T47D (cell line): ENCODE data around the gene ZMYM3.
"Not testable (repeated sequence)": the region's sequence is repeated elsewhere in the genome, so short reads cannot be mapped to it uniquely, and the experiment has no call there.

ENCODE experiments used
- DNase-seq, 2 experiments: peaks; one replicate each; pipeline versions ENCODE4 v3.0.0 to v3.0.0-alpha.2; 2011 to 2012; ENCODE audit warnings: low read depth in 1 of 2, low spot score in 1 of 2
- JUND ChIP-seq: IDR thresholded peaks from 2 replicates; pipeline ENCODE4 v1.6.1; 2012; ENCODE audit warnings: low read depth
- in situ Hi-C: cut with HindIII; loops from 2 replicates; pipeline ENCODE4 v1.10.0; 2016; ENCODE audit warnings: low sequenced_read_pairs, low pct_unique_long_range_greater_than_20kb

The ZMYM3 gene

GRCh38 chrX:71254092-71254963 lies at the start of gene ZMYM3:
ZMYM3 (minus strand) TSS chrX:71254140; CDS start chrX:71253255, 885 bp downstream.
- in situ Hi-C loops, result no loop called here
- no peak for TF ChIP-seq JUND
- DNase-seq, result peak; percentile 52 to 84

- no peak for TF ChIP-seq JUND
- no peak for DNase-seq
- in situ Hi-C loops, result no loop called here
Observed at GRCh38 chrX:71302461-71303213, 48.7 kb upstream of the ZMYM3 start.

GRCh38 chrX:71301195-71301924 lies 47.4 kb upstream of the ZMYM3 start, which contains the start of gene ITGB1BP2:
ITGB1BP2 (plus strand) TSS chrX:71301750; CDS start chrX:71301807, 57 bp downstream.
- no peak for TF ChIP-seq JUND
- no peak for DNase-seq
- in situ Hi-C loops, result no loop called here

- DNase-seq, in situ Hi-C loops: not testable (repeated sequence)
Observed at GRCh38 chrX:71300495-71300894, 46.6 kb upstream of the ZMYM3 start.

- in situ Hi-C loops, DNase-seq: not testable (repeated sequence)
Observed at GRCh38 chrX:71300064-71300463, 46.1 kb upstream of the ZMYM3 start.

- in situ Hi-C loops, result no loop called here
- no peak for TF ChIP-seq JUND
- no peak for DNase-seq
Observed at GRCh38 chrX:71298119-71298518, 44.2 kb upstream of the ZMYM3 start.

GRCh38 chrX:71296806-71297205 lies 42.9 kb upstream of the ZMYM3 start:
- DNase-seq, result no peak
- in situ Hi-C loops, result no loop called here
- no peak for TF ChIP-seq JUND

- DNase-seq, result no peak
- in situ Hi-C loops, result no loop called here
Observed at GRCh38 chrX:71292669-71293365, 38.9 kb upstream of the ZMYM3 start.

GRCh38 chrX:71291381-71291780 lies 37.4 kb upstream of the ZMYM3 start:
- DNase-seq, result no peak
- TF ChIP-seq JUND, result no peak
- in situ Hi-C loops, result no loop called here

More at GRCh38 chrX:71292669-71293365, 38.9 kb upstream of the ZMYM3 start:
- no peak for TF ChIP-seq JUND

GRCh38 chrX:71285929-71286328 lies 32.0 kb upstream of the ZMYM3 start:
- in situ Hi-C loops, result no loop called here
- TF ChIP-seq JUND, result no peak
- no peak for DNase-seq

- no peak for TF ChIP-seq JUND
- in situ Hi-C loops, result no loop called here
- peak; percentile 26 to 97 for DNase-seq
Observed at GRCh38 chrX:71283403-71284143, 29.6 kb upstream of the ZMYM3 start, which contains the start of gene NONO. NONO (plus strand) TSS chrX:71283635; CDS start chrX:71290638, 7,003 bp downstream.
